CMK (cell line): ENCODE results near the gene CEP85L.

Source experiments
- DNase-seq: peaks from one replicate; pipeline ENCODE4 v3.0.0-alpha.2; 2010; ENCODE audit warnings: low read depth

The CEP85L gene

DNA sequence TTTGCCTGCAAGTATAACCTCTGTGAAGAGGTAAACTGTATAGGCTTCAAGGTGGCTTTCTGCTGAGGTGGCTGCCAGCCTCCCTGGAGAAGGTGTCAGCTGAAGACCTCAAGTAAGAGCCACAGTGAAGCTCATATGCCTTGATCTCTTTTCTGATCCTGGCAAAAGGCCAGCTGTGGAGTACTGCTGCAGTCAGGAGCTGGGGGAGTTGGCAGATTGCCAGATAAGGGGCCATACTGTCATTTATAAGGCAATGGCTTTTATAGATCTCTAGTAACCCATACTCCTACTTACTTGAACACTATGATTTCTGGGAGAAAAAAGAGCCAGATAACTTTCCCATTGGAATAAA is 8.8 kb upstream of the CEP85L start:
- DNase-seq: peak; percentile 57

- DNase-seq: no peak
Measured at GRCh38 chr6:118659513-118660217, 8.3 kb upstream of the CEP85L start.

- DNase-seq: no peak
Measured at GRCh38 chr6:118656847-118657451, 5.6 kb upstream of the CEP85L start.

- DNase-seq: no peak
Measured at GRCh38 chr6:118652051-118652615, 742 bp upstream of the CEP85L start.

GRCh38 chr6:118650582-118651281 is 659 bp downstream of the CEP85L start:
- no peak for DNase-seq

DNA sequence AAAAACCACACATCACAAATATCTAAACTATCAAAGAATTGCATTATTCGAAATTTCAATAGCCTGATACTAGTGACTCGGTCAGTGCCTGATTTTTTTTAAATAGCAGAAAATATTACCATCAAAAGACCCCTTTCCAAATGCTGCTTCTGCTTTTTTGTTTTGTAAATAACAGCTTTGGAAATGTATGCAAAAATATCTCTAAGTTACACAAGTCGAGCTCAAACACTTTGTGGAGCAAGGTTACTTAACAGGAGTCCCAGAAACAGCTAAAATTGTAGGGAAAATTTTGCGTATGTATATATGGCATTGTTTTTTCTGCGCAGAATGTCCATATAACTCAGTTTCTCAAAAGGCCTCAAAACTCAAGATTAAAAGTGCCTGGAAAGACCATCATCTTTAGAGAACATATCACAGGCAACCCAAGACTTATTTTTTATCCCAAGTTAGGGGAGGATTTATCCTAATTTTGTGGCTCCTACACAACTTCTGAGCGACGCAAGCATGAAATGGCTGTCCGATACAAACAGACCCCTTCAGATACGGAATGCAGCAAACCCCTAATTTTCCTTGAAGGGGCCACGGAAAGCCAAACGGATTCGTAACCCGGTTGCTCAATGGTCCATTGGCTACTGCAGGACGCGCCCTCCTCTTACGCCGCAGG is 1.3 kb downstream of the CEP85L start:
- no peak for DNase-seq

GRCh38 chr6:118648866-118649554 is 2.4 kb downstream of the CEP85L start:
- DNase-seq: no peak

DNA sequence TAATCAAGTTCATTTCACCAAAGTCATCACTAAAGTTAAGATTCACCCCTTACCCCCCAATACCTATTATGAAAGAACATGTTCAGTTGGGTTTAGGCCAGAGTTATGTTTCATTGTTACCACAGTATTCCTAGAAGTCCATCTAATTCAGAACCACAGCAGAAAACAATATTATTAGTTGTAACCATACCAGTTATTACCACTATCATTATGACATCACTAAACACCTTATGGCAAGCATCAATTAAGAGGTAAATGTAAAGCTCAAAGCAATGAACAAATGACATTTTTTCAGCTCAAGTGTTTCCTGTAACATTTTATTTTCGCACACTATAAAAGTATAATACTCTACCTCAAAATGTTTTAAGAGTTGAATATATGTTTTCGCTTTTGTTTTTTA is 4.4 kb downstream of the CEP85L start:
- no peak for DNase-seq

- no peak for DNase-seq
Measured at GRCh38 chr6:118645395-118645794, 6.0 kb downstream of the CEP85L start.

DNA sequence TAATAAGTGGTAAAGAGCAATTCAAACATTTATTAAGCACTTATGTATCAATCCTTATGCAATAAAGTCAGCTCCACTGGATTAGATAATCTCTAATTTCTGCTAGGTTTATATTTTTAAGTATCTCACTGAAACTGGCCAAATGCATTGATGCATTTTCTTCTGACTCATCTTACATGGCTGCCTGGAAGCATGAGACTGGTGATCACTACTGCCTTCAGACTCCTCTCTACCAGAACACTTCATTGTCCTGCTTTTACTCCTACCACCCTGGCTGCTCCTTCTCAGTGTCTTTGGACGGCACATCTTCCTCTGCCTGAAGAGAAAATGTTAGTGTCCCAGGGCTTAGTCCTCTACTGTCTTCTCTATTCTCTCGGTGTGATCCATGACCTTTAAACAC is 7.4 kb downstream of the CEP85L start:
- DNase-seq: no peak

DNA sequence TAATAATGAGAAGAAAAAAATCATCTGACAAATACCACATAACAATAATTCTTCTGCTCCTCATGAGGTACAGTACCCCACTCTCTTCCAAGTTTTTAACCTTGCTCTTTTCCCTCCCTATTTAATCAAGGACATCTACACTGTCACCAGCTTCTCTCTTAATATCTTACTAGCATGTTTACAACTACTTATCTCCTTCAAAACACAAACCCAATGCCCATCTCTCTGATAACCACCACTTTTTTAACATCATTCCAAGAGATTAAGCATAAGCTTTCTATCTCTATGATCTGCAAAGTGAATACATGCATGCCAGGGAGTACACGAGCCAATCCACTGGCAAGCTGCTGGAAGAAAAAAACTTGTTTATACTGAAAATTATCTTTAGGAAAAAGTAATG is 10.3 kb downstream of the CEP85L start:
- DNase-seq: no peak

- DNase-seq: no peak
Measured at GRCh38 chr6:118639054-118639964, 12.1 kb downstream of the CEP85L start.

DNA sequence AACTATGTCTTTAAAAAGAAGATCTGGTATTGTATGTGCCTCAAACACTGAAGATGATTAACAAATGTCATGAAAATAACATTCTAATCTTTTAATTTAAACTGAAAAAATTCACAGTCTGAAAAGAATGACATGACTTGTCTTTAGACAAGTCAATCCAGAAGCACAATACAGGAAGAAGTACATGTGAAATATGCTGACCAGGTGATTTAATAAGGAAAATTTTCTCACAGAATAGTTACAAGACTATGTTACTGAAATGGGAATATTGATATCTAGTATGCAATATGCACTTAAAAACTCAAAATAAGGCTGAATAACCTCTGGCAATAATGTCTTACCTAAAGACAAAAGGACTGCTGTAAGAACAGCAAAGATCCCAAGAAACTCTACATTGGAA is 13.1 kb downstream of the CEP85L start:
- no peak for DNase-seq

GRCh38 chr6:118635909-118636735 is 15.3 kb downstream of the CEP85L start:
- no peak for DNase-seq

GRCh38 chr6:118632359-118632758 is 19.0 kb downstream of the CEP85L start:
- no peak for DNase-seq

GRCh38 chr6:118630923-118631322 is 20.5 kb downstream of the CEP85L start:
- no peak for DNase-seq

GRCh38 chr6:118630067-118630466 is 21.3 kb downstream of the CEP85L start:
- no peak for DNase-seq

- no peak for DNase-seq
Measured at GRCh38 chr6:118627724-118628123, 23.7 kb downstream of the CEP85L start.

DNA sequence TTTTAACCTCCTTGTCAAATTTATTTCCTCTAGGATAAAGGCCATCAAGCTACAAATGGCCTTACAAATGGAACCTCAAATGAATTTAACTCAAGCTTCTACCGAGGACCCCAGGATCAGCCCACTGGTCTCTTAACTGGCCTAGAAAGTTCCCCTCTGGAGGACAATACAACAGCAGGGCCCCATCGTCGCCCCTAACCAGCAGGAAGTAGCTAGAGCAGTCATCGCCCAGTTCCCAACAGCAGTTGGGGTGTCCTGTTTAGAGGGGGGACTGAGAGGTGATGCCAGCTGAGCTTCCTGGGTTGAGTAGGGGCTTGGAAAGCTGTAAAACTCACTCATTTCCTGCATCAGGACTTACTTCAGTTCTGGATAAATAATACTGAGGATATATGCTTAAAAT is 25.6 kb downstream of the CEP85L start:
- no peak for DNase-seq
